HG03139 (cell line): ENCODE measurements around the gene CORO1C.

Source experiments
- ATAC-seq: cut with Tn5 transposase; IDR thresholded peaks from one replicate; pipeline ENCODE4 v1.9.1; 2021; ENCODE audit not compliant: unreplicated experiment

CORO1C gene

DNA sequence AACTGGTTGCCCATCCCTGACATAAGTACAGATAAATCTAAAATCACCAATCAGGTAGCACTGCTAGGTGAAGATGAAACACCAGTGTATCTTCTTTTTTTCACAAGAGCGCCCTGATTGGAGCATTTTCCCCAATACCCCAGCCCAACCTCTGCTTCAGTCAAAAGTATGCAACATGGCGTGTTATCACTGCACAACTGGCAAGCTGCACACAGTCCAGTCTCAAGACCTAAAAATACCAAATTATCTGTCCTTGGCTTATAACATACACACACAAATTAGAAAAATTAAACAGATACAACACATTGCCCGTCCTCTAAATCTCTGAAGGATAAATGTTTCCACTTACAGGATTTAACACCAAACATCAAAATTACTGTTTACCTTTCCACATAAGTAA lies 77.4 kb downstream of the CORO1C start:
- no peak for ATAC-seq

- no peak for ATAC-seq
Observed at GRCh38 chr12:108653082-108653516, 78.2 kb downstream of the CORO1C start.

GRCh38 chr12:108650083-108650482 lies 81.2 kb downstream of the CORO1C start:
- no peak for ATAC-seq

DNA sequence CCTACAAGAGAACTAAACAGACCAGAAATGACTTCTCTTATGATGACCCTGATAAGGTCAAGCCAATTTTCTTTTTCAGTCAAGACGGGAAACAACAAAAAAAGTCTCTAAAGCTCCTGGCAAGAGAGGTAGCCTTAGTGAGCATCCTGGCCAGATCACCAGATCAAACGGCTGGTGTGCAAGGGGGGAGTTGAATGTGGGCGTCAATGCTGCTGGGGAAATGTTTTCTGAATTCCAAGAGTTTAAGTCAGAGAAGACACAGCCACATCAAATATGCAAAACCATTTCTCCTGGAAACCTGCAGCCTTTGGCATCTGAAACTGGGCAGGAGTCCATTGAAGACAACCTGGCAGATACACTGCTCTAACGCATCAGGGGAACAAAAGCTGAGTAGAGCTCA lies 81.6 kb downstream of the CORO1C start:
- no peak for ATAC-seq

DNA sequence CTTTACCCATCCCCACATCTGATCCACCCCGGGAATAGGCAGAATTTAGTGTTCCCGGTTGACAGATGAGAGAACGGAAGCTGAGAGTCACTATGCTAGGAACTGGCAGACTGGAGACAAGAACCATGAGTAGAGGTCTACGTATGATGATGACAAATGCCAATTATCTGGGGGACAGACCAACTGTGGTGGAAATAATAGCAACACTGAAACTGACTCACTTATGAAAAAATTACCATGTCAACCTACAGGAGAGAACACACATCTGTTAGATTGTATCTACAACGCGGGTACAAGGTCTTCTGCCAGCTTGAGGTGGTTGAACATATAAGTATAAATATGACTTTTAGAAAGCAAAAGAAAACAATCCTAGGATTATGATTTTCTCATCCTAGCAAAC lies 82.2 kb downstream of the CORO1C start:
- no peak for ATAC-seq

- ATAC-seq = no peak
Observed at GRCh38 chr12:108648371-108648770, 82.9 kb downstream of the CORO1C start.

DNA sequence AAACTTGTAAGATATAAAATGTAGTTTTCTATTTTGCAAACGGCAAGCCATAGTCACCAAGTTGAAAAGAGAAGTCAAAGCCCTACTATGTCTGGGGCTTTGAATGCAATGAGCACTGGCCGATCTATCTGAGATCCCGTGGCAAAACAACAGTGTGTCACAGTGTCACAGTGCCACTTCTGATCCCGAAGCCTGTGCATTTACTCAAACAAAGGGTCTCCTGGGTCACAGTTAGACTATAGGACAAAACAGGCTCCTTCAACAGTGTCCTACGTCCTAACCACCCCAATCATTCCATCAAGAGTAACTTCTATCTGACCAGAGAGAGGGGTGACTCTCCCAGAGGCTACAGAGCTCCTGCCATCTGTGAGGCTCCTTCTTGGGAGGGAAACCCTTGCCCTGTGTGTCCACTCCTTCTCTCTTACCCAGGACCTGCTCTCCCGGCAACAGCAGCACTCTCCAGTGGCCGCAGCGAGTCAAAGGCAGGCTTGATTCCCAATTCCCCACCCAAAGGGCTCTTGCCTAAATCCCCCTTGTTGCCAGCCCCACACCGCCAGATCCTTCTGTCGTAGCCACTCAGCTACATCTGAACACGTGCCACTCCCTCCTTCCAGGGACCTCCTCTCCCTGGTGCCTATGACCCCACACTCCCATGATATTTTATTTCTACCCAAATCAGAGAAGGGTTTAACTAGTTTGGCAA lies 83.6 kb downstream of the CORO1C start:
- ATAC-seq = no peak

DNA sequence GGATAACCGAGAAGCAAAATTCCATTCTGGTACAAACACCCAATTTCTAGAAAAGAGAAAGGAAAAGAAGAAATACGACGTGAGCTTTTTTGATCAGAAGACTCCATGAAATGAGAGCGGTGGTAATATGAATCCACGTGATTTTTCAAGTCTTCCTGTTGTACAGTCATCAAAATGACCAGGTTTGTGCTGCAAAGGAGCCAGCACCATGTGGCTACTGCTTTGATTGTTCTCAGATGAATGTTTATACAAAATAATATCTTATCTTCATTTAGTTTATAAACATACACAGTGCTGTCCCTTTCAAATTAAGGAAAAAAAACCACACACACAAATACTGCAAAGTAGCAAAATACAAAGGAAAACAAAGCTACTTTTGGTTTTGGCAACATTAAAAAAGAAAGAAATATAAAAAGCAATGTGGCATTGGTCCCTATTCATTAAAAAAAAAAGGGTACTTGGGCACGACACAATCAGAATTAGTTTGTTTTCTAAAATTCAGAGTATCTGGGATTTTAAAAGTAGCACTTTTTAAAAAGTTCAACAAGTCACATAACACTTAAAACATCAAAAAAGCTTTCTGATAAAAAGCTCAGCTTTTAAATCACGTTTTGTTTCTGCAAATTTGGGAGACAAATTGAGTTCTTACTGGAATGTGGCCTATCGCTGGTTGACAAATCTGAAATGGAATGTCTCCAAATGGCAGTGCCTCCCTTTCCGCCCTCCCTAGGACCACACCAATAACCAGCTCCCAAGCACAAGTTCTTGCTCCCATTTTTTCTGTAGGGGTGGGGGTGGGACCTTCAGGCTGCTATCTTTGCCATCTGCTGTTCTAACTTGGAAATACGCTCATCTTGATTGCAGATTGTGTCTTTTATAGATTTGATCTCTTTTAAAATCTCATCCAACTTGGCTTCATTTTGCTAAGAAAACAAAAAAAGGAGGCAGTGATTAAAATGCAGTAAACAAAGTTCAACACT lies 84.4 kb downstream of the CORO1C start:
- no peak for ATAC-seq

DNA sequence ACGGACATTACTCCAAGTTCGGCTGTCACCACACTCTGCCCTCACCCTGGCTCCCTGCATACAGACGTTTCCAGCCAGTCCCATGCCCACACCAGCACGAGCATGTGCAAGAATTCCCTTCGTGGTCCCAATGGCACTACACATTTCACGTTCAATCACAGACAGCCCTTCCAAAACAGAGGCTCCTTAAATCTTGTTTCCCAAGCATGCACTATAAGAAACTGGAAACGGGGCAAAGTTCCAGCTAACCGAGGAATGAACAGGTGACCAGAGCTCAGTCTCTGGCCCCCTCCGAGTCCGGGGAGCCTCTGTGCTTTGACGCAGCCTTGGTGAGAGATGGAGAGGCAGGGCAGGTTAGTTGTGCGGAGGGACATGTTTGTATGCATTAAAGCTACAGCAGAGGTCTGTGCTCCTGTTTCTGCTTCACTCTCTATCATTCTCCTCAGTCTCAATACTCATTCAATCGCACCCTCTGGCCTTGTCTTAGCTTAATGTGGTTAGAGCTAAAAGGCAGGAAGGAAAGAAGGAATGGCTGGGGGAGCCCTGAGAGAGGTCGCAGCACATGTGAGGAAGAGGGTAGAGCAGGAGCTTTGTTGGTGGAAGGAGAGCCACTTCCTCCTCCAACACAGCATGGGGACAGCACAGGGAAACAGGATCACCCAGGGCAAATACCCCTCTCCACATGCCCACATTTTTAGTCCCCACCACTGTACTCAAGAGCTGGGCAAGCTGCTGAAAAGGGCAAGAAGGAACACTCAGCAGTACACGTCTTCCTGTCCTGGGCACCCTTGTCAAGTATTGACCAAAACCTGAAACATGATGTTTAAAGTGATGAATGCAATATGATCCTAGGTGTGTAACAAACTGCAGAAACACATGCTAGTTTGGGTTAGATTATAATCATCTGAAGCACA lies 85.4 kb downstream of the CORO1C start:
- no peak for ATAC-seq

DNA sequence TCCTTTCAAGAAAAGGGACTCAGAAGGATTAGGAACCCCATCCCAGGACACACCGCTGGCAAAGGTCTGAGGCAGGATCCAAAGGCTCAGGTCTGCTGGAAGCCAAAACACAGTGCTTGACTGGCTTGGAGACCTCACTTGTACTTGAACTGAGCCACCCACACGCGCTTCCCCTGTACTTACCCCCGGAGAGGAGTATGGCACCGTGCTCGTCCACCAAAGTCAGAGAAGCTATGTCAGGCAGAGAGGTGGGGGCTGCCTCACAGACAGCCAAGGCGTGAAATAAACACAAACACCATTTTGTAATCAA lies 86.6 kb downstream of the CORO1C start:
- ATAC-seq = no peak

- no peak for ATAC-seq
Observed at GRCh38 chr12:108643941-108644810, 87.1 kb downstream of the CORO1C start.

GRCh38 chr12:108642899-108643654 lies 88.2 kb downstream of the CORO1C start:
- no peak for ATAC-seq

- ATAC-seq = no peak
Observed at GRCh38 chr12:108642269-108642870, 88.9 kb downstream of the CORO1C start.

- ATAC-seq = no peak
Observed at GRCh38 chr12:108641446-108642268, 89.7 kb downstream of the CORO1C start.

DNA sequence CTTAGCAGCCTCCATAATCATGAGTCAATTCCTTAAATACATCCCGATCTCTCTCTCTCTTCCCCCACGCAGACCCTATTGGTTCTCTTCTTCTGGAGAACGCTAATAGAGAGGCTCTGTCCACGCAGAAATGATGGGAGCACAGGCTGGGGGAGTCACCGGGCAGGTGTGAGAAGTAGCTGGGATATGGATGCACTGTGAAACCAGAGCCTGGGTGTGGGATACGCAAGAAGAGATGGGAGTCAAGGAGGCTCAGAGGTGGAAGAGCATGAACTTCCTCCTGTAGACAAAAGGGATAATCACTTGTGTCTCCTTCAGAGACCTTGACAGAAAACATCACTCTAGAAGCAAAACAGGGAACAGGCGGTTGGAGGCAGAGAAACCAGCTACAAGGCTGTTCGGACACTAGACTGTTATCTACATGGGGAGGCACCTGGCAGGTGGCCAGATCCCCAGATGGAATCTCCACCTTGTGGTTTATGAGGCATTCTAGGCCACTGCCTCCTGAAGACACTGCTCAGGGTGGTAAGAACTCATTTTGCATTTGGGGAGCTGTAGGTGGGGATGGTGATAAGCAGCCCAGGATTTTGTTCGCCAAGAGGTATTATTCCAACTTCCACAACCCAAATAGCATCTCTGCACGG lies 90.4 kb downstream of the CORO1C start:
- no peak for ATAC-seq

GRCh38 chr12:108638997-108639822 lies 92.1 kb downstream of the CORO1C start:
- no peak for ATAC-seq
